ENCODE results near the gene SASH1. TPM values are rescaled to one million over a fixed set of nuclear protein-coding genes. Genes with fewer than 3 reads are reported as not detected.

SASH1 gene
- total and polyA plus RNA-seq, 9 of the 15 experiments (the other 6 are each of a cell fraction or from before 2014, with no cell fraction given) = 0.35 to 3.5 (median 1.6) TPM

- Histone ChIP-seq H2AFZ (ENCODE audit: low read depth, low read length) (no peak overlapping the region), H4K20me1 (replicated peaks; ENCODE audit: control insufficient read depth, insufficient read depth, low read length) (no peaks in the 10 kb centered on the region; the same call in 1 of the 2 replicates), H3K9me3 (replicated peaks; ENCODE audit: control insufficient read depth, insufficient read depth, low read depth, low read length) (no peaks in the 10 kb centered on the region), H3K4me2 (ENCODE audit: insufficient read depth, low read length) (no peak overlapping the region), H3K79me2 (ENCODE audit: control insufficient read depth, insufficient read depth, low read length) (no peaks in the 10 kb centered on the region), H3K9ac (ENCODE audit: insufficient read depth in 1 of 2, low read depth in 2 of 2, low read length in 2 of 2) (no peak overlapping the region), H3K36me3 (ENCODE audit: control insufficient read depth, insufficient read depth, low read length) (no peaks in the 10 kb centered on the region), H3K27ac (ENCODE audit: extremely low read depth, low read depth, low read length) (no peak overlapping the region), H3K27me3 (ENCODE audit: control insufficient read depth in 2 of 2, insufficient read depth in 2 of 2, low read length in 2 of 2) (peaks cover 38 to 66% of the 10 kb centered on the region in 2 experiments), H3K9me1 (ENCODE audit: control insufficient read depth, insufficient read depth, low read length) (no peaks in the 10 kb centered on the region), H3K4me3 (no peak overlapping the region), H3K4me1 (replicated peaks in 1 of 2; ENCODE audit: control insufficient read depth in 2 of 2, insufficient read depth in 2 of 2, low read length in 2 of 2) (peaks cover 0 to 6% of the 10 kb centered on the region in 2 experiments; a peak in 3 of 5 replicates)
- no peak for TF ChIP-seq ZFP30 (CRISPR knock-in tag; IDR thresholded peaks at IDR 0.05; ENCODE audit: borderline replicate concordance)
- TF ChIP-seq ZNF398 (CRISPR knock-in tag; IDR thresholded peaks at IDR 0.05) = no peak
- TF ChIP-seq MXD1 (CRISPR knock-in tag; IDR thresholded peaks at IDR 0.05; ENCODE audit: borderline replicate concordance, poor library complexity, severe bottlenecking) = no peak
- ATAC-seq (no peak), FAIRE-seq (no peak), DNase-seq (ENCODE audit: extremely low read depth in 1 of 4, low spot score in 3 of 4) (no peak)
- intact Hi-C loops (cut with micrococcal nuclease) = loop anchor here (5.0 kb wide), 1 partner anchor 466 kb away; no protein-coding TSS in a partner anchor
- CTCF ChIA-PET (ENCODE audit: low intra/inter-chr PET ratio) = no interaction called here
- WGBS (ENCODE audit: insufficient coverage, low coverage, missing lambda C conversion rate) = 1% methylated on average over 6 of the region's 6 CpGs
- in situ Hi-C loops (cut with MboI) = loop anchor here (25.0 kb wide), 1 partner anchor 876 kb away; no protein-coding TSS in a partner anchor
- POLR2A ChIA-PET = no interaction called here
- no TSS peak for BruUV-seq (replicated peaks)
Measured at GRCh38 chr6:148561629-148562028, 219.0 kb downstream of the SASH1 start.
